HEK293 (cell line): ENCODE measurements around the gene LMAN2L.

Experiments
- CTCF ChIA-PET: fragments of 350-600 bp; formaldehyde crosslinking; extraction: SDS; loops from one replicate; lab custom pipeline; 2021; ENCODE audit warnings: antibody characterized with exemption; lab: Yijun Ruan, JAX
- POLR2A ChIA-PET: fragments of 300-600 bp; formaldehyde crosslinking; extraction: SDS; loops from one replicate; lab custom pipeline; 2020; ENCODE audit warnings: antibody characterized with exemption, inconsistent platforms; lab: Yijun Ruan, JAX
- H3K27ac ChIP-seq: fragments of 200-500 bp; sonication (Bioruptor generic); 2 replicates; pipeline ENCODE4 v1.5.1; 2014; ENCODE audit warnings: low read depth, low read length, control low read depth, inconsistent platforms; ENCODE audit errors: extremely low read depth
- H3K36me3 ChIP-seq, 2 experiments: fragments of 200-500 bp in 1 of 2; sonication (Bioruptor generic) in 1 of 2; 1 replicate in 1 of 2; 2 replicates in 1 of 2; pipeline ENCODE4 v1.5.1; 2014 to 2017; ENCODE audit warnings: inconsistent platforms in 2 of 2, low read length in 2 of 2; ENCODE audit not compliant: control insufficient read depth in 2 of 2, insufficient read depth in 1 of 2
- H3K4me1 ChIP-seq: fragments of 200-500 bp; sonication (Bioruptor generic); 2 replicates; pipeline ENCODE4 v1.5.1; 2014; ENCODE audit warnings: mild to moderate bottlenecking, low read length, inconsistent platforms; ENCODE audit not compliant: control insufficient read depth, insufficient read depth
- H3K4me3 ChIP-seq: 2 replicates; pipeline ENCODE4 v1.5.1; 2011; ENCODE audit warnings: low read depth, mild to moderate bottlenecking, control low read depth, low read length, moderate library complexity
- H3K9me3 ChIP-seq: fragments of 200-500 bp; sonication (Bioruptor generic); 2 replicates; pipeline ENCODE4 v1.5.1; 2014; ENCODE audit warnings: low read depth, low read length, inconsistent platforms; ENCODE audit not compliant: control insufficient read depth, insufficient read depth
- EGR2 ChIP-seq: fragments of 450-650 bp; formaldehyde crosslinking; IDR thresholded peaks from 2 replicates; pipeline ENCODE4 v1.5.1; 2016; ENCODE audit warnings: low read depth, missing biosample characterization, missing genetic modification characterization
- GFI1B ChIP-seq: fragments of 450-650 bp; formaldehyde crosslinking; IDR thresholded peaks from 2 replicates; pipeline ENCODE4 v1.5.1; 2016; ENCODE audit warnings: missing biosample characterization, missing genetic modification characterization
- IKZF3 ChIP-seq: fragments of 450-650 bp; IDR thresholded peaks from 2 replicates; pipeline ENCODE4 v1.5.0; 2018; ENCODE audit warnings: missing biosample characterization, mild to moderate bottlenecking, missing genetic modification characterization, moderate library complexity
- KLF1 ChIP-seq: fragments of 450-650 bp; formaldehyde crosslinking; IDR thresholded peaks from 2 replicates; pipeline ENCODE4 v1.5.1; 2016; ENCODE audit warnings: missing biosample characterization, missing genetic modification characterization
- PRDM2 ChIP-seq: fragments of 450-650 bp; formaldehyde crosslinking; IDR thresholded peaks from 2 replicates; pipeline ENCODE4 v1.5.1; 2016; ENCODE audit warnings: missing biosample characterization, missing genetic modification characterization, borderline replicate concordance
- PRDM6 ChIP-seq: fragments of 450-650 bp; formaldehyde crosslinking; IDR thresholded peaks from 2 replicates; pipeline ENCODE4 v1.5.1; 2017; ENCODE audit warnings: missing biosample characterization, missing genetic modification characterization
- SETDB1 ChIP-seq: IDR thresholded peaks from one replicate; pipeline ENCODE4 v1.6.1; 2017; ENCODE audit warnings: mild to moderate bottlenecking, low read length, moderate library complexity, mixed read lengths; ENCODE audit not compliant: insufficient read length
- ZFP41 ChIP-seq: fragments of 450-650 bp; formaldehyde crosslinking; IDR thresholded peaks from 2 replicates; pipeline ENCODE4 v1.5.1; 2016; ENCODE audit warnings: missing biosample characterization, missing genetic modification characterization, borderline replicate concordance
- ZIC2 ChIP-seq: fragments of 450-650 bp; formaldehyde crosslinking; IDR thresholded peaks from 2 replicates; pipeline ENCODE4 v1.5.1; 2016; ENCODE audit warnings: missing biosample characterization, missing genetic modification characterization
- ZNF19 ChIP-seq: fragments of 450-650 bp; formaldehyde crosslinking; IDR thresholded peaks from 2 replicates; pipeline ENCODE4; 2016; ENCODE audit warnings: missing biosample characterization, missing genetic modification characterization, low read depth
- ZNF223 ChIP-seq: fragments of 450-650 bp; formaldehyde crosslinking; IDR thresholded peaks from 2 replicates; pipeline ENCODE4 v1.5.1; 2016; ENCODE audit warnings: missing biosample characterization, missing genetic modification characterization
- ZNF248 ChIP-seq: fragments of 450-650 bp; formaldehyde crosslinking; IDR thresholded peaks from 2 replicates; pipeline ENCODE4 v1.5.1; 2017; ENCODE audit warnings: missing biosample characterization, missing genetic modification characterization
- ZNF266 ChIP-seq: fragments of 450-650 bp; formaldehyde crosslinking; IDR thresholded peaks from 2 replicates; pipeline ENCODE4 v1.5.1; 2016; ENCODE audit warnings: missing biosample characterization, missing genetic modification characterization, low read depth
- ZNF366 ChIP-seq: fragments of 450-650 bp; formaldehyde crosslinking; conservative IDR thresholded peaks from 2 replicates; pipeline ENCODE4 v1.5.1; 2016; ENCODE audit warnings: missing biosample characterization, missing genetic modification characterization
- ZNF501 ChIP-seq: fragments of 450-650 bp; formaldehyde crosslinking; IDR thresholded peaks from 2 replicates; pipeline ENCODE4 v1.5.1; 2016; ENCODE audit warnings: missing biosample characterization, missing genetic modification characterization
- ZNF558 ChIP-seq: fragments of 450-650 bp; formaldehyde crosslinking; IDR thresholded peaks from 2 replicates; pipeline ENCODE4 v1.5.1; 2016; ENCODE audit warnings: missing biosample characterization, missing genetic modification characterization
- ZNF645 ChIP-seq: fragments of 450-650 bp; formaldehyde crosslinking; IDR thresholded peaks from 2 replicates; pipeline ENCODE4; 2016; ENCODE audit warnings: missing biosample characterization, missing genetic modification characterization
- ZNF707 ChIP-seq: fragments of 450-650 bp; formaldehyde crosslinking; IDR thresholded peaks from 2 replicates; pipeline ENCODE4 v1.5.1; 2016; ENCODE audit warnings: missing biosample characterization, missing genetic modification characterization
- ZNF837 ChIP-seq: fragments of 450-650 bp; formaldehyde crosslinking; IDR thresholded peaks from 2 replicates; pipeline ENCODE4 v1.5.1; 2016; ENCODE audit warnings: missing biosample characterization, missing genetic modification characterization
- ZNF843 ChIP-seq: fragments of 450-650 bp; formaldehyde crosslinking; IDR thresholded peaks from 2 replicates; pipeline ENCODE4 v1.5.1; 2016; ENCODE audit warnings: missing biosample characterization, missing genetic modification characterization
- TF ChIP-seq, protein P1 (sequence below): fragments of 450-650 bp; formaldehyde crosslinking; IDR thresholded peaks from 2 replicates; pipeline ENCODE4 v1.5.1; 2016; ENCODE audit warnings: missing biosample characterization, missing genetic modification characterization
- TF ChIP-seq, protein P2 (sequence below): fragments of 450-650 bp; formaldehyde crosslinking; conservative IDR thresholded peaks from 2 replicates; pipeline ENCODE4 v1.5.1; 2016; ENCODE audit warnings: low read depth, missing biosample characterization, missing genetic modification characterization

LMAN2L gene

DNA sequence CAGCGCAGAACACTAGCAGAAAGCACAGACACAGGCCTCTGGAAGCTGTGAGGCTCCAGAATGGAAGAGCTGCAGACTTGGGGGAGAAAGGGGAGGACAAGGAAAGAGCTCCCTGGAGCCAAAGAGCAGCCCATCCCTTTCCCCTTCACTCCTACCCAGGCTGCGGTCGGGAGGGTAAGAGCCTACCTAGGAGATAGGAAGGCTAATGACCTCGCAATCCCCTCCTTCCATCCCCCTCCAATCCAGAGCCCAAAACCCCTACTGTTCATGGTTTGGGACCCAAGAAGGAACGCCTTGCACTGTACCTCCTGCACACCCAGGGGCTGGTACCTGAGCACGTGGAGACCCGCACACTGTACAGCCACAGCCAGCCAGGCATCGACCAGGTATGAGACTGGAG lies 39.8 kb downstream of the LMAN2L start (continued):
- no peak for TF ChIP-seq ZNF19 (tag by site-specific recombination)
- TF ChIP-seq ZNF223 (tag by site-specific recombination) = no peak
- TF ChIP-seq PRDM6 (tag by site-specific recombination) = no peak
- no peak for TF ChIP-seq ZNF843
- TF ChIP-seq ZNF837 (tag by site-specific recombination) = no peak
- TF ChIP-seq ZNF248 = no peak
- no peak for TF ChIP-seq GFI1B

DNA sequence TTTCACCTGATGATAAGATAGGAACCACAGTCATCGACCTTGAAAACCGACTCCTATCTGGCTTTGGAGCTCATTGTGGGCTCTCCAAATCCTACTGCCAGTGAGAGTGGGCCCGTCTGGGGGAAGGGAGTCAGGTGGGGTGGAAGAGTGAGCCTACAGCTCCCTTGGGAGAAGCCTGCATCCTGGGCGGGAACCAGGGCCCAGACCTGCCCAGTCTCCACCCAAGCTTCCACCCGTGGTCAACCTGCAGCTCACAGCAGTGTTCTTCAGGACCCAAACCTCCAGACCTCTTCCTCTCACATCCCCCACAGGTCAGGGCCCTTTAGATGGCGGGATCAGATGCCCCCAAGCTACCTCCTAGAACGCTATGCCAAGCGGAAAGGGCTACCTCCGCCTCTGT lies 40.2 kb downstream of the LMAN2L start:
- TF ChIP-seq ZNF366 (tag by site-specific recombination) (no peak), EGR2 (tag by site-specific recombination) (0 out of 2 replicates have a peak, but pooled peaks have one; percentile 26), KLF1 (tag by site-specific recombination) (peak; percentile 37; the same call in 1 of the 2 replicates), ZNF501 (tag by site-specific recombination) (no peak)
- Histone ChIP-seq H3K4me1 (no peaks in the 10 kb centered on the region), H3K9me3 (no peaks in the 10 kb centered on the region), H3K36me3 (peaks cover 0 to 24% of the 10 kb centered on the region in 2 experiments; a peak in 2 of 3 replicates), H3K27ac (no peak overlapping the region), H3K4me3 (no peak overlapping the region)
- POLR2A ChIA-PET = interaction anchor here (0.5 kb wide), 1 partner anchor 391 kb away, joined by 5 read pairs; no protein-coding TSS in a partner anchor
- CTCF ChIA-PET = interaction anchor here (1.1 kb wide), 1 partner anchor 413 kb away, joined by 3 read pairs; no protein-coding TSS in a partner anchor

DNA sequence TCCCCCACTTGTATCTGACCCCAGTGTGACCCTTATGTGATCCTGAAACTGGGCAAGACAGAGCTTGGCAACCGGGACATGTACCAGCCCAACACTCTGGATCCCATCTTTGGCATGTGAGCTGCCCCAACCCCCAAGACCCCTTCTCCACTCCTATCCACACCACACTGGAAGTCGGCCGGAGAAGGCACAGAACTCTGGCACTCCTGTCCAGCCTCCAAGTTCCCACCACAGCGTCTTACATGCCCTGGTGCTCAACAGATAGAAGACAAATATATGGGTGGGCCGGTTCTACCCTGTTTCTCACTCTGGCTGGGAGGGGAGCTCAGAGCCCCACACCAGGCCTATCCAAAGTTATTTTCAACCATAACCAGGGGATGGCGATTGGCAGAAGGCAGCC lies 40.8 kb downstream of the LMAN2L start:
- Histone ChIP-seq H3K9me3 (no peaks in the 10 kb centered on the region), H3K27ac (no peak overlapping the region), H3K36me3 (peaks cover 0 to 19% of the 10 kb centered on the region in 2 experiments; a peak in 1 of 3 replicates), H3K4me1 (no peaks in the 10 kb centered on the region), H3K4me3 (no peak overlapping the region)
- ChIA-PET CTCF (interaction anchor here (1.1 kb wide), 1 partner anchor 413 kb away, joined by 3 read pairs; no protein-coding TSS in a partner anchor), POLR2A (no interaction called here)
- TF ChIP-seq, protein P1, sequence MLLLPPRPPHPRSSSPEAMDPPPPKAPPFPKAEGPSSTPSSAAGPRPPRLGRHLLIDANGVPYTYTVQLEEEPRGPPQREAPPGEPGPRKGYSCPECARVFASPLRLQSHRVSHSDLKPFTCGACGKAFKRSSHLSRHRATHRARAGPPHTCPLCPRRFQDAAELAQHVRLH (tag by site-specific recombination) = no peak
- TF ChIP-seq ZNF266 (tag by site-specific recombination) = no peak
- no peak for TF ChIP-seq ZNF707 (tag by site-specific recombination)
- no peak for TF ChIP-seq PRDM2
- no peak for TF ChIP-seq SETDB1
- TF ChIP-seq ZFP41 (tag by site-specific recombination) = no peak
- TF ChIP-seq, protein P2, sequence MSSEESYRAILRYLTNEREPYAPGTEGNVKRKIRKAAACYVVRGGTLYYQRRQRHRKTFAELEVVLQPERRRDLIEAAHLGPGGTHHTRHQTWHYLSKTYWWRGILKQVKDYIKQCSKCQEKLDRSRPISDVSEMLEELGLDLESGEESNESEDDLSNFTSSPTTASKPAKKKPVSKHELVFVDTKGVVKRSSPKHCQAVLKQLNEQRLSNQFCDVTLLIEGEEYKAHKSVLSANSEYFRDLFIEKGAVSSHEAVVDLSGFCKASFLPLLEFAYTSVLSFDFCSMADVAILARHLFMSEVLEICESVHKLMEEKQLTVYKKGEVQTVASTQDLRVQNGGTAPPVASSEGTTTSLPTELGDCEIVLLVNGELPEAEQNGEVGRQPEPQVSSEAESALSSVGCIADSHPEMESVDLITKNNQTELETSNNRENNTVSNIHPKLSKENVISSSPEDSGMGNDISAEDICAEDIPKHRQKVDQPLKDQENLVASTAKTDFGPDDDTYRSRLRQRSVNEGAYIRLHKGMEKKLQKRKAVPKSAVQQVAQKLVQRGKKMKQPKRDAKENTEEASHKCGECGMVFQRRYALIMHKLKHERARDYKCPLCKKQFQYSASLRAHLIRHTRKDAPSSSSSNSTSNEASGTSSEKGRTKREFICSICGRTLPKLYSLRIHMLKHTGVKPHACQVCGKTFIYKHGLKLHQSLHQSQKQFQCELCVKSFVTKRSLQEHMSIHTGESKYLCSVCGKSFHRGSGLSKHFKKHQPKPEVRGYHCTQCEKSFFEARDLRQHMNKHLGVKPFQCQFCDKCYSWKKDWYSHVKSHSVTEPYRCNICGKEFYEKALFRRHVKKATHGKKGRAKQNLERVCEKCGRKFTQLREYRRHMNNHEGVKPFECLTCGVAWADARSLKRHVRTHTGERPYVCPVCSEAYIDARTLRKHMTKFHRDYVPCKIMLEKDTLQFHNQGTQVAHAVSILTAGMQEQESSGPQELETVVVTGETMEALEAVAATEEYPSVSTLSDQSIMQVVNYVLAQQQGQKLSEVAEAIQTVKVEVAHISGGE (tag by site-specific recombination) = no peak
- TF ChIP-seq ZIC2 = no peak
- TF ChIP-seq IKZF3 (tag by site-specific recombination) = no peak
- TF ChIP-seq ZNF645 (tag by site-specific recombination) = no peak
- no peak for TF ChIP-seq ZNF558 (tag by site-specific recombination)
